Loucy (cell line): ENCODE data around the gene SLC19A3.

ENCODE experiments used
- H2AFZ ChIP-seq: fragments of 200-600 bp; sonication (generic); 2 replicates; pipeline ENCODE4 v1.6.0; 2016; ENCODE audit warnings: antibody characterized with exemption, mild to moderate bottlenecking, low read length, moderate library complexity
- H3F3A ChIP-seq: fragments of 200-600 bp; 2 replicates; pipeline ENCODE4 v1.6.0; 2016; ENCODE audit warnings: antibody characterized with exemption, low read depth, mild to moderate bottlenecking
- H3K27me3 ChIP-seq: fragments of 200-600 bp; sonication (generic); 2 replicates; pipeline ENCODE4 v1.6.1; 2014; ENCODE audit warnings: low read length, mild to moderate bottlenecking; ENCODE audit not compliant: insufficient read depth, poor library complexity, severe bottlenecking
- H3K36me3 ChIP-seq: fragments of 200-600 bp; sonication (generic); 2 replicates; pipeline ENCODE4 v1.6.1; 2016; ENCODE audit warnings: low read length; ENCODE audit not compliant: insufficient read depth
- H3K4me1 ChIP-seq: fragments of 200-600 bp; sonication (generic); 2 replicates; pipeline ENCODE4 v1.5.1; 2014; ENCODE audit warnings: low read length, mild to moderate bottlenecking; ENCODE audit not compliant: insufficient read depth, poor library complexity, severe bottlenecking
- H3K4me2 ChIP-seq: fragments of 200-600 bp; sonication (generic); 2 replicates; pipeline ENCODE4 v1.6.0; 2014; ENCODE audit warnings: antibody characterized with exemption, low read length, low read depth, mild to moderate bottlenecking; ENCODE audit not compliant: poor library complexity, severe bottlenecking
- H3K4me3 ChIP-seq: fragments of 200-600 bp; sonication (generic); 2 replicates; pipeline ENCODE4 v1.5.1; 2014; ENCODE audit warnings: low read length, mild to moderate bottlenecking, mixed read lengths; ENCODE audit not compliant: poor library complexity, severe bottlenecking
- H3K79me2 ChIP-seq: fragments of 200-600 bp; sonication (generic); 2 replicates; pipeline ENCODE4 v1.6.1; 2014; ENCODE audit warnings: low read length; ENCODE audit not compliant: insufficient read depth
- H3K9ac ChIP-seq: fragments of 200-600 bp; sonication (generic); 2 replicates; pipeline ENCODE4 v1.6.0; 2014; ENCODE audit warnings: mild to moderate bottlenecking, low read depth, low read length, moderate library complexity; ENCODE audit not compliant: poor library complexity, severe bottlenecking
- H3K9me2 ChIP-seq: fragments of 200-600 bp; sonication (generic); replicated peaks from 2 replicates; pipeline ENCODE4 v1.6.1; 2016; ENCODE audit warnings: low read depth, low read length, mixed read lengths
- H3K9me3 ChIP-seq: fragments of 200-600 bp; sonication (generic); 2 replicates; pipeline ENCODE4 v1.6.1; 2014; ENCODE audit warnings: mild to moderate bottlenecking, antibody characterized with exemption, low read length, low read depth; ENCODE audit not compliant: insufficient read depth
- H4K20me1 ChIP-seq: fragments of 200-600 bp; sonication (generic); 2 replicates; pipeline ENCODE4 v1.6.0; 2014; ENCODE audit warnings: antibody characterized with exemption, low read length, mild to moderate bottlenecking; ENCODE audit not compliant: insufficient read depth, poor library complexity, severe bottlenecking
- CTCF ChIP-seq: fragments of 200-600 bp; sonication (generic); conservative IDR thresholded peaks from 2 replicates; pipeline ENCODE4 v1.5.1; 2014; ENCODE audit warnings: mild to moderate bottlenecking, antibody characterized with exemption, low read length
- EZH2phosphoT487 ChIP-seq: fragments of 200-600 bp; IDR thresholded peaks from 2 replicates; pipeline ENCODE4 v1.6.1; 2018; ENCODE audit warnings: antibody characterized with exemption, mild to moderate bottlenecking, moderate library complexity, borderline replicate concordance

Gene SLC19A3

GRCh38 chr2:227657199-227657845 lies 60.5 kb downstream of the SLC19A3 start:
- Histone ChIP-seq H3K79me2 (no peaks in the 10 kb centered on the region), H3K27me3 (no peaks in the 10 kb centered on the region), H3K9me2 (no peaks in the 10 kb centered on the region), H2AFZ (no peak overlapping the region), H3K36me3 (no peaks in the 10 kb centered on the region), H3F3A (no peaks in the 10 kb centered on the region), H4K20me1 (no peaks in the 10 kb centered on the region), H3K4me1 (no peaks in the 10 kb centered on the region), H3K9me3 (no peaks in the 10 kb centered on the region), H3K4me2 (no peak overlapping the region), H3K9ac (no peak overlapping the region), H3K4me3 (no peak overlapping the region)
- TF ChIP-seq CTCF (no peak), EZH2phosphoT487 (no peak)

- H4K20me1 ChIP-seq: no peaks in the 10 kb centered on the region
- H2AFZ ChIP-seq: no peak overlapping the region
- H3K9me3 ChIP-seq: no peaks in the 10 kb centered on the region
- no peak overlapping the region for H3K4me2 ChIP-seq
- no peaks in the 10 kb centered on the region for H3K27me3 ChIP-seq
- H3K4me1 ChIP-seq: no peaks in the 10 kb centered on the region
- H3K79me2 ChIP-seq: no peaks in the 10 kb centered on the region
- H3K9me2 ChIP-seq: no peaks in the 10 kb centered on the region
- H3F3A ChIP-seq: no peaks in the 10 kb centered on the region
- no peaks in the 10 kb centered on the region for H3K36me3 ChIP-seq
- H3K4me3 ChIP-seq: no peak overlapping the region
- H3K9ac ChIP-seq: no peak overlapping the region
- no peak for TF ChIP-seq CTCF
- no peak for TF ChIP-seq EZH2phosphoT487
These were observed 62.4 kb downstream of the SLC19A3 start for GRCh38 chr2:227655454-227655853.

GRCh38 chr2:227654426-227654825 lies 63.4 kb downstream of the SLC19A3 start:
- Histone ChIP-seq H3K36me3 (no peaks in the 10 kb centered on the region), H3K27me3 (no peaks in the 10 kb centered on the region), H3K9ac (no peak overlapping the region), H3K79me2 (no peaks in the 10 kb centered on the region), H3K9me3 (no peaks in the 10 kb centered on the region), H2AFZ (no peak overlapping the region), H4K20me1 (no peaks in the 10 kb centered on the region), H3K4me1 (no peaks in the 10 kb centered on the region), H3K9me2 (no peaks in the 10 kb centered on the region), H3K4me2 (no peak overlapping the region), H3F3A (no peaks in the 10 kb centered on the region), H3K4me3 (no peak overlapping the region)
- TF ChIP-seq CTCF (no peak), EZH2phosphoT487 (no peak)
